ENCODE data around the gene EPB41L1.

DNA sequence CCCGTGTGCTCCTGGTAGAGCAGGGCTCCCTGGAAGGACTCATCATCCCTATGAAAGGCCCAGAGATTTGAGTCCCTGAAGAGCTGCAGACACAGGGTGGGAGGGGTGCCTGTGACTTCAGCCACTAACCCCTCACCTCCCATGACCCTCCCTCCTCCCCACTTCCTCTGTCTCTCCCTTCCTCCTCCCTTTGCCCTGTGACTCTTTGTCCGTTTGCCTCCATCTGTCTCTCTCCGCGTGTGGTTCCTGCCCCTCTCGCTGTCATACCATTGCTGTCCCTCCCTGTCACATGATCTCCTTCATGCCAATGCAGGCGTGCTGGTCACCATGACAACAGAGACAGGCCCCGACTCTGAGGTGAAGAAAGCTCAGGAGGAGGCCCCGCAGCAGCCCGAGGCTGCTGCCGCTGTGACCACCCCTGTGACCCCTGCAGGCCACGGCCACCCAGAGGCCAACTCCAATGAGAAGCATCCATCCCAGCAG lies 19.0 kb downstream of the EPB41L1 start:
- no peak for TF ChIP-seq YY1 (tag by site-specific recombination; IDR thresholded peaks at IDR 0.05)
- TF ChIP-seq, protein P1, sequence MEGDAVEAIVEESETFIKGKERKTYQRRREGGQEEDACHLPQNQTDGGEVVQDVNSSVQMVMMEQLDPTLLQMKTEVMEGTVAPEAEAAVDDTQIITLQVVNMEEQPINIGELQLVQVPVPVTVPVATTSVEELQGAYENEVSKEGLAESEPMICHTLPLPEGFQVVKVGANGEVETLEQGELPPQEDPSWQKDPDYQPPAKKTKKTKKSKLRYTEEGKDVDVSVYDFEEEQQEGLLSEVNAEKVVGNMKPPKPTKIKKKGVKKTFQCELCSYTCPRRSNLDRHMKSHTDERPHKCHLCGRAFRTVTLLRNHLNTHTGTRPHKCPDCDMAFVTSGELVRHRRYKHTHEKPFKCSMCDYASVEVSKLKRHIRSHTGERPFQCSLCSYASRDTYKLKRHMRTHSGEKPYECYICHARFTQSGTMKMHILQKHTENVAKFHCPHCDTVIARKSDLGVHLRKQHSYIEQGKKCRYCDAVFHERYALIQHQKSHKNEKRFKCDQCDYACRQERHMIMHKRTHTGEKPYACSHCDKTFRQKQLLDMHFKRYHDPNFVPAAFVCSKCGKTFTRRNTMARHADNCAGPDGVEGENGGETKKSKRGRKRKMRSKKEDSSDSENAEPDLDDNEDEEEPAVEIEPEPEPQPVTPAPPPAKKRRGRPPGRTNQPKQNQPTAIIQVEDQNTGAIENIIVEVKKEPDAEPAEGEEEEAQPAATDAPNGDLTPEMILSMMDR (tag by site-specific recombination; IDR thresholded peaks at IDR 0.05), result no peak
- TF ChIP-seq KLF16 (tag by site-specific recombination; IDR thresholded peaks at IDR 0.05), result no peak
- no peak for TF ChIP-seq TRIM28 (IDR thresholded peaks at IDR 0.05; ENCODE audit: borderline replicate concordance, low read length)
- TF ChIP-seq SP7 (tag by site-specific recombination; IDR thresholded peaks at IDR 0.05), result no peak
- TF ChIP-seq ZNF785 (tag by site-specific recombination; IDR thresholded peaks at IDR 0.05), result no peak
- no peak for TF ChIP-seq ZFP69B (tag by site-specific recombination; IDR thresholded peaks at IDR 0.05)
- TF ChIP-seq, protein P2, sequence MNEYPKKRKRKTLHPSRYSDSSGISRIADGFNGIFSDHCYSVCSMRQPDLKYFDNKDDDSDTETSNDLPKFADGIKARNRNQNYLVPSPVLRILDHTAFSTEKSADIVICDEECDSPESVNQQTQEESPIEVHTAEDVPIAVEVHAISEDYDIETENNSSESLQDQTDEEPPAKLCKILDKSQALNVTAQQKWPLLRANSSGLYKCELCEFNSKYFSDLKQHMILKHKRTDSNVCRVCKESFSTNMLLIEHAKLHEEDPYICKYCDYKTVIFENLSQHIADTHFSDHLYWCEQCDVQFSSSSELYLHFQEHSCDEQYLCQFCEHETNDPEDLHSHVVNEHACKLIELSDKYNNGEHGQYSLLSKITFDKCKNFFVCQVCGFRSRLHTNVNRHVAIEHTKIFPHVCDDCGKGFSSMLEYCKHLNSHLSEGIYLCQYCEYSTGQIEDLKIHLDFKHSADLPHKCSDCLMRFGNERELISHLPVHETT (tag by site-specific recombination; IDR thresholded peaks at IDR 0.05), result no peak
- TF ChIP-seq TCF7L2 (IDR thresholded peaks at IDR 0.05; ENCODE audit: borderline replicate concordance, low read depth, low read length), result no peak
